TTC549 (cell line): ENCODE data around the gene DISP1.
A peak's percentile ranks its signal among the peaks of the same experiment; 100 is the strongest.

ENCODE experiments used
- FAIRE-seq: peaks from 2 replicates; lab custom pipeline; 2012; peaks lifted over from hg19 to GRCh38; lab: Jason Lieb, UNC

DISP1 gene, protein sequence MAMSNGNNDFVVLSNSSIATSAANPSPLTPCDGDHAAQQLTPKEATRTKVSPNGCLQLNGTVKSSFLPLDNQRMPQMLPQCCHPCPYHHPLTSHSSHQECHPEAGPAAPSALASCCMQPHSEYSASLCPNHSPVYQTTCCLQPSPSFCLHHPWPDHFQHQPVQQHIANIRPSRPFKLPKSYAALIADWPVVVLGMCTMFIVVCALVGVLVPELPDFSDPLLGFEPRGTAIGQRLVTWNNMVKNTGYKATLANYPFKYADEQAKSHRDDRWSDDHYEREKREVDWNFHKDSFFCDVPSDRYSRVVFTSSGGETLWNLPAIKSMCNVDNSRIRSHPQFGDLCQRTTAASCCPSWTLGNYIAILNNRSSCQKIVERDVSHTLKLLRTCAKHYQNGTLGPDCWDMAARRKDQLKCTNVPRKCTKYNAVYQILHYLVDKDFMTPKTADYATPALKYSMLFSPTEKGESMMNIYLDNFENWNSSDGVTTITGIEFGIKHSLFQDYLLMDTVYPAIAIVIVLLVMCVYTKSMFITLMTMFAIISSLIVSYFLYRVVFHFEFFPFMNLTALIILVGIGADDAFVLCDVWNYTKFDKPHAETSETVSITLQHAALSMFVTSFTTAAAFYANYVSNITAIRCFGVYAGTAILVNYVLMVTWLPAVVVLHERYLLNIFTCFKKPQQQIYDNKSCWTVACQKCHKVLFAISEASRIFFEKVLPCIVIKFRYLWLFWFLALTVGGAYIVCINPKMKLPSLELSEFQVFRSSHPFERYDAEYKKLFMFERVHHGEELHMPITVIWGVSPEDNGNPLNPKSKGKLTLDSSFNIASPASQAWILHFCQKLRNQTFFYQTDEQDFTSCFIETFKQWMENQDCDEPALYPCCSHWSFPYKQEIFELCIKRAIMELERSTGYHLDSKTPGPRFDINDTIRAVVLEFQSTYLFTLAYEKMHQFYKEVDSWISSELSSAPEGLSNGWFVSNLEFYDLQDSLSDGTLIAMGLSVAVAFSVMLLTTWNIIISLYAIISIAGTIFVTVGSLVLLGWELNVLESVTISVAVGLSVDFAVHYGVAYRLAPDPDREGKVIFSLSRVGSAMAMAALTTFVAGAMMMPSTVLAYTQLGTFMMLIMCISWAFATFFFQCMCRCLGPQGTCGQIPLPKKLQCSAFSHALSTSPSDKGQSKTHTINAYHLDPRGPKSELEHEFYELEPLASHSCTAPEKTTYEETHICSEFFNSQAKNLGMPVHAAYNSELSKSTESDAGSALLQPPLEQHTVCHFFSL (N-terminal part only)

DNA sequence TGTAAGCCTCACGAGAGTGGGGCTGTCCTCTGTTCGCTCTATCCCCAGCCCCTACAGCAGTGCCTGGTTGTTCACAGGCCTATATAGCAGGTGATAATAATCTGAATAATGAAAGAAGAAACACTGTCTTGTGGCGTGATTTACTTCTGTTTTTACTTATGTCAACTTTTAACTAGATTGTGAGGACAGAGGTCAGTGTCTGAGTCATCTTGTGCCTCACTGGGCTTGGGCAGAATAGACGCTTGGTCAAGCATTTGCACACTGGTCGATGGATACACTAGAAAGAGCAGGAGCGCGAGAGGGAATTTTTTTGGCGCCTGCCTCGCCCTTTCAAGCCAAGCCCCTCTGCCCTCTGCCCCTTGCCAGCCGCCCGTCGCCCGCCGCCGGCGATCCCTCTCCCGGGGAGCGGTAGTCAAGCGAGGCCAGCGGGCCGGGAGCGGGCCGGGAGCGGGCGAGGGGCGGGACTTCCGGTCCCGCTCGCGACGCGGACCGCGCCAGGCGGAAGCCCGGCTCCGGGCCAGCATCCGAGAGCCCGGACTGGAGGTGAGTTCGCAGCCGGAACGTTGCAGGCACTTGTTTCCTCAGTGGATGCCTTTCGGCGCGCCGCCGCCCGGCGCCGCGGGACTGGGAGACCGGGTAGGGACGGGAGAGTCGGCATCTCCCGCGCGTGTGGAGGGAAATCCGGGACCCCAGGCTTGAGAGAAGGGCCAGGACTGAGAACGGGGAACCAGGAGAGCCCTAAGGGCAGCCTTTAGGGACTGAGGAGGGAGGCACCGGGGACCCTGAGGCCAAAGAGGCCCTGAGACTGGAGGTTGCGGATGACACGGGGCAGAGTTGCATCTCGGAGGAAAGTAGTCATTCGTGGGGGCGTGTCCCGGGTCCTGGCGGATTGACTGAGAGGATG lies at the start of gene DISP1:
Gene DISP1 (plus strand): TSS at position 504 of the 904 bp plus-strand sequence. CDS start 127,785 bp downstream, outside the sequence.
- no peak for FAIRE-seq

DNA sequence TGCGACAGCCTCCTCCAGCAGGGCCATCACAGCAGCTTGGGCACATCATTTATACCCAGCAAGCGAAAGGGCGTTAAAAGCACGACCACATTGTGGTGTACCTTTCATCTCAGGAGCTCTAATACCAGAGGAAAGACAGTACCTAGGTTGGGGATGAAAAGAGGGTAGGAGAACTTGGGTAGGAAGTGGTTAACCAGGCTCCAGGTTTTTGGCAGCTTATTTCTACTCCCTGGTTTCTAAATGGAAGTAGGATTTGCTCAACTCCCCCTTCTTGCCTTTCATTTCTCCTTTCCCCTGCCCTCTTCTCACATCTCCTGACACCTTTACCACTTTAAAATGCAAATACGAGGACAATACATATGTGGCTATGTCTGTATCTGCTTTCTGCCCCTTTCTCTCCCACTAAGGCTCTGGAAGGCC lies 47.7 kb upstream of the DISP1 start:
- FAIRE-seq, result no peak

DNA sequence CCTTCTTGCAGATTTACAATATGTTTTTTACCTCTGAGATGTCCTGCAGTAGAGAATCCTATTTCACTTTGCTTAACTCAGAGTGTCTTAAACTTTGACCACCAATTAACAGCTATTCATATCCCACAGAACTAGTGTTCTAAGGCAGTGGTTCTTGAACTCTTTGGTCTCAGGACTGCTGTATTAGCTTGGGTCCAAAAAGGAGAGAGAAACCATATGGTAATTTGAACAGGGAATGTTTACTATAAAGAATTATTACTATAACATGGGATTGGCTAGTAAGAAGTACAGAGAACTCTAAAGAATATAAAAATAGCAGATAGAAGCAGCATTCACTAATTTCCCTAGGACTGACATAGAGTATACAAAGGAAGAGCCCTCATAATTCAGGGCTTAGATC lies 46.2 kb upstream of the DISP1 start:
- FAIRE-seq, result no peak

DNA sequence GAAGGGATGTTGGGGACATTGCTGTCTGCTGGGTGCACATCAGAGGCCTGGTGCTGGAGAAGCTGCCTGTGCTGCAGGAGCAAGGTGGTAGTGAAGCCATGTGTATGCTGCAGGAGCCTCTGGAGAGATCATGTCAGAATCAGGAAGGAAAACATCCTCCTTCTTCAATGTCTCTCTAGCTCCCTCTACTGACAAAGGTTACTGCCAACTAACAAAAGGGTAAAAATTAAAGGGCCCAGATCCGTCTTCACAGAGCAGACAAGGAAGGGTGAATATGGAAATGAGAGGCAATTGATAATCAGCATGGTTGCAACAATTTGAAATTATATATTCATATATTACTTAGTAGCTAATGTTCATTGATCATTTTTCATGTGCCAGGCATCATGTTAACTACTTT lies 45.7 kb upstream of the DISP1 start:
- no peak for FAIRE-seq

DNA sequence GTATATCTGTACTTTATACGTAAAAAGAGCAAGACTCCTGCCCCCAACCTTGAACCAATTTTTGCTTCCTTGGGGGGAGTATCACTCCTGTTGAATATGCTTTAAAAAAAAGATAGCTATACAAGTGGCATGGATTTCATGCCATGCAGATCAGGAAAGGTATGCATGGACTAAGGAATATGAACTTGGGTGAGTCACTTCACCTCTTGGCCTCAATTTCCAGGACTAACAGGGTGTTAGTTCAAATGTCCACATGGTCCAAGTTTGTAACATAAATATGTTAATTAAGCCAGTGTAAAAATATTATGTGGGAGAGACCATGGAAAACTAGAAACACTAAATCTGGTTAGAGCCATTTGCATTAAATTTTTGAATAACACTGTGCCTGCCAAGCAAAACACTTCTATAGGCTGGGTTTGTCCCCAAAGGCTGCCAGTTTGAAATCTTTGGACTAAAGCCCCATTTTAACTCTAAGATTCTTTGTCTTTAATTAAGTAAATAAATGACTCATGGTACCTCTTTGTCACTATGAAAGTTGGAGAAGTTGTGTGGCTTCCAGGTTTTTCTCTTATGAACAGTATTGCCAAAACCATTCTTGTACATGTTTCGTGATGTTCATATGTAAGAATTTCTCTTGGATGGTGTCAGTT lies 44.7 kb upstream of the DISP1 start:
- FAIRE-seq, result no peak

DNA sequence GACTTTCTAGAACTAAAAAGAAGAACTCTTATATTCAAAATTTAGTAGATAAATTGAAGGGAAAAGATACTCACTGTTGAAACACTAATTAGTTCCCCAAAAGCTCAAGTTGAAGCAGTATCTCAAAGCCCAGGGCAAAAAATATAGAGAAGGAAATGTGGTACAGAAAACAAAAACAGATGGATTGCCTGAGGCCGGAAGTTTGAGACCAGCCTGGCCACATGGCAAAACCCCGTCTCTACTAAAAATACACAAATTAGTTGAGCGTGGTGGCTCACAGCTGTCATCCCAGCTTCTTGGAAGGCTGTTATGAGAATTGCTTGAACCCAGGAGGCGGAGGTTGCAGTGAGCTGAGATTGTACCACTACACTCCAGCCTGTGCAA lies 41.9 kb upstream of the DISP1 start:
- no peak for FAIRE-seq

DNA sequence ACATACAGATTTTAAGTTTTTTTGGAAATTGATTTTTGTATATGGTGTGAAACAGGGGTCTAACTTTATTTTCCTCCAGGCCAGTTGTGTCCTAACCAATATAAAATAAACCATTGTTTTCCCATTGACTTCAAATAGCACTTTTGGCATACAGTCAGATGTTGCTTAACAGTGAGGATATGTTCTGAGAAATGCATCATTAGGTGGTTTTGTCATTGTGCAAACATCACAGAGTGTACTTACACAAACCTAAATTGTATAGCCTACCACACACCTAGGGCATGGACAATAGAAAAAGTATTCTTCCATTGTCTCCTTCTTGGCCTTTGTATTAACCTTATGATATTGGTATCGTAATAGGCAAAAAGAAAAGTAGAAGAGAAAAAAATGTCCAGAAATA lies 37.4 kb upstream of the DISP1 start:
- no peak for FAIRE-seq

DNA sequence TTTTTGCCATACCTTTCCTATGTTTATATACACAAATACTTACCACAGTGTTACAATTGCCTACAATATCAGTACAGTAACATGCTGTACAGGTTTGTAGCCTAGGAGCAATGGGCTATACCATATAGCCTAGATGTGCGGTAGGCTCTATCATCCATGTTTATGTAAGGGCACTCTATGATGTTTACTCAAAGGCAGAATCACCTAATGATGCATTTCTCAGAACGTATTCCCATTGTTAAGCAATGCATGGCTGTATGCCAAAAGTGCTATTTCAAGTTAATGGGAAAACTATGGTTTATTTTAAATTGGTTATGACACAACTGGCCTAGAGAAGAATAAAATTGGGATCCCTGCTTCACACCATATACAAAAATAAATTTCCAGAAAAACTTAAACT lies 36.9 kb upstream of the DISP1 start:
- FAIRE-seq, result no peak

DNA sequence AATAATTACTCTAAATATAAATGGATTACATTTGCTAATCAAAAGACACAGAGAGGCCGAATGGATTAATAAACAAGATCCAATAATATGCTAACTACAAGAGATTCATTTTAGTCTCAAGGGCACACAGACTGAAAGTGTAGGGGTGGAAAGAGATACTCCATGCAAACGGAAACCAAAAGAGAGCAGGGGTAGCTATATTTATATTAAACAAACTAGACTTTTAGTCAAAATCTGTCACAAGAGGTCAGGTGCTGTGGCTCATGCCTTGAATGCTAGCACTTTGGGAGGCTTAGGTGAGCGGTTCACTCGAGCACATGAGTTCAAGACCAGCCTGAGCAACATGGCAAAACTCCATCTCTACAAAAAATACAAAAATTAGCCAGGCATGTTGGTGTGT lies 33.6 kb upstream of the DISP1 start:
- FAIRE-seq, result no peak

DNA sequence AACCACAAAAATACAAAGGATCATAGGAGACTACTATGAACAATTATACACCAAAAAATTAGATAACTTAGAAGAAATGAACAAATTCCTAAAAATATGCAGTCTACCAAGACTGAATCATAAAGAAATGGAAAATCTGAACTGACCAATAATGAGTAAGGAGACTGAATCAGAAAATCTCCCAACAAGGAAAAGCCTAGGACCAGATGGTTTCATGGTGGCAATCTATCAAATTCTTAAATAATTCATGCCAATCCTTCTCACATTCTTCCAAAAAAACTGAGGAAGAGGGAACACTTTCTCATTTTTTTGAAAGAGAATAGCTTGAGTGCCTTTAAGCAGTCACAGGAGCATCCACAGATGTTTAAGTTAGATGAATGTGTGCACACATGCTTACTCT lies 31.8 kb upstream of the DISP1 start:
- no peak for FAIRE-seq

DNA sequence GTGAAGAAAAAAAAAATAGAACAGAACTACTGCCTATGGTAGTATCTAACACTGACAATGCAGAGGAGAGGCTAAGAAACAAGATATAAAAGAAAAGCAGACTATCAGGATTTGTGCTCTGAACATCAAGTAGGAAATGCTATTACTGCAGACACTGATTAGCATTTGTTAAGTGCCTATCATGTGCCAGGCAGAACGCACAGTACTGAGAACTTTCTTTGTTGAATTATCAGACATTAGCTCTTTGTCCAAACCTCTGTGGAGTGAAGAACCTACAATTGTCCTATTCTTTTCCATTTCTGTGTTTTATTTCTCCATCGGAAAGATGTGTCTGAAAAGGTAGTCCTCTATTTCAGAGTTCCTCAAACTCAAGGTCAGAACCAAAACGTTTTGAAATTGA lies 30.5 kb upstream of the DISP1 start:
- FAIRE-seq, result peak; percentile 38

DNA sequence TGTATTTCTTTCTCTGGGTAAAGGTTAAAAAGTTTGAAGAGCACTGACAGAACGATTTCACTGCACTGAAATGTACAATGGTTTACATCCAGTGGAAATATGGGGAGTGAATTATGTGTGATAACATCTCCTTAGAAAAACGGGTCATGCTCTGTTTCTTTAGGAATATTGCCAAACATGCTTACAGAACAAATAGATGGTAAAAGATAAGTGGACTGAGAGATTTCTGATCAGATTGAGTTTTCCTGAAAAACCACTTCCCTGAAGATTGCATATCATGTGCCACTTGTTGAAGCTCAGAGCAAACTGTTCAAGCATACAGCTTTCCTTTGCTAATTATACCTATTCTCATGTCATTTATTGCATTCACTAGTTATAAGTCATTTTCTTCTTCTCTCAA lies 29.9 kb upstream of the DISP1 start:
- no peak for FAIRE-seq

DNA sequence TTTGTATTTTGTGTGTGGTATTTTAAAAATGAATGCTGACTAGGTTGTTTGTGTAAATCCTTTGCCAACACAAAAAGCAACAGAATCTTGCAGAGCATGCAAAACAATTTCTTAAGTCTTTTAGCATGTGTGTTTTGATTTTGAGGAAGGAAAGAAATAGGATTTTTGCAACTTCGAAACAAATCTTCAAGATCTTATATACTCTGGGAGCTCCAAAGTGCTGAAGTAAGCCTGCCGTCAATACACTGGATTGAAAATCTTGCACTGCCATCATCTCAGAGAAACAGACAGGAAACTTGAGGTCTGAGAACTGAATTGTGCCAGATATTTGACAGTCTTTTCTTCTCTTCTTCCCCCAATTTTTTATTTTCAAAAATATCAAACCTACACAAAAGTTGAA lies 29.3 kb upstream of the DISP1 start:
- FAIRE-seq, result no peak

DNA sequence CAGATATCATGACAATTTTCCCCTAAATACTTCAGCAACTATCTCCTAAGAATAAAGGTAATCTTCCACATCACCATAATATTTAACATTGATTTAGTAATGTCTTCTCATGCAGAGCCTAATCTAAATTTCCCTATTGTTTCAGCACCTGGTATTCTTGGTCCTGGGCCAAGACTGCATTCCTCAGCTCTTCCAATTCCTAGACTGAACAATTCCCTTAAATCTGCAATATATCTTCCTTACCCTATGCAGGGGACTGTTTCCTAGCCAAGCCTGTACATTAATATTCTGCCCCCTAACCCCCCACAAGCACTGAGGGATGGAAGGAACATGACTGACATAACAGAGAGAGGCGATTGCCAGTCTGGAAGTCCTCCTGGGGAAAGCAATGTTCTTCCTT lies 28.7 kb upstream of the DISP1 start:
- FAIRE-seq, result no peak

DNA sequence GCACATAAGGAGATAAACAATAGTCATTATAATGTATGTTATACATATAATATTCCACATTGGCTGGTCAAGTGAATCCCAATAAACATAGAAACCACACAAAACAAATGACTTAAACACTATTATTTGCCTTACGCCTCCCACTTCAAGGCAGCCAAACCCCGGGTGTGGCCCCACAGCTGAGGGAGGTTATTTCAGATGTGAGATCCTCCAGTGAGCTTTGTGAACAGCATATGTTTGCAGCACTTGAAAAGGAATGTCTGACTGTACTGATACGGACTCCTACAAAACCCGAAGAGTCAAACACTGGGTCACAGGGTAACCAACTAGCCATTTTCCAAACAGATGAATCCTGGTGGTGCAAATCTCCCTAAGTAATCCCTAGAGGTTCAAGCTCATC lies 27.1 kb upstream of the DISP1 start:
- no peak for FAIRE-seq

DNA sequence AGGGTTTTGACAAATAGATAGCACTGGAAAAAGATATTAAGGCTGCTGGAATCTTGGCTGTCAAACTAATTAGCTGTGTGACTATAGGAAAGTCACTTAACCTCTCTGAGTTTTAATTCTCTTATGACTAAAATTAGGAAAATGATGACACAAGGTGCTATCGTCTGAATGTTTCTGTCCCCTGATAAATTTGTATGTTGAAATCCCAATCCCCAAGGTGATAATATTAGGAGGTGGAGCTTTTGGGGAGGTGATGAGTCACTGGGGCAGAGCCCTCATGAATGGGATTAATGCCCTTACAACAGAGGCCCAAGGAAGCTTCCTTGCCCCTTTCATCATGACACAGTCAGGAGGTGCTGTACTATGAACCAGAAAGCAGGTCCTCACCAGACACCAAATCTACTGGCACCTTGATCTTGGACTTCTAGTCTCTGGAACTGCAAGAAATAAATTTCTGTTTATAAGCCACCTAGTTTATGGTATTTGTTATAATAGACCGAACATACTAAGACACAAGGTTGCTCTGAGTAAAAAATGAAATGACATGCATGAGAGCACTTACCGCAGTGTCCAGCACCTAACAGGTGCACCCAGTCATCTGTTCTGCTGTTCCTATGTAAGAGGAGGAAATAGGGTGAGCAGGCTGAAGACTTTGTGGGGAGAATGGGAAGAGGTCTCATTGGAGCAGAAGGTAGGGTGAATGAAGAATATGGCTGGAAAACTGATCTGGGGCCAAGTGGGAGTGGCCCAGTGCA lies 26.3 kb upstream of the DISP1 start:
- FAIRE-seq, result no peak

DNA sequence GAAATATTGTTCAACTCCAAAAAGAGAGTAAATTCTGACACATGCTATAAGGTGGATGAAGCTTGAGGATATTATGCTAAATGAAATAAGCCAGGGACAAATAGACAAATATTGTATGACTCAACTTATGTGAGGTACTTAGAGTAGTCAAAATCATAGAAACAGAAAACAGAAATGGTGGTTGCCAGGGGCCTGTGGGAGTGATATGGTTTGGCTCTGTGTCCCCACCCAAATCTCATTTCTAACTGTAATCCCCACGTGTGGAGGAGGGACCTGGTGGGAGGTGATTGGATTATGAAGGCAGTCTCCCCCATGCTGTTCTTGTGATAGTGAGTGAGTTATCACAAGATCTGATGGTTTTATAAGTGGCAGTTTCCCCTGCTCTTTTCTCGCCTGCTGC lies 24.7 kb upstream of the DISP1 start:
- FAIRE-seq, result no peak

DNA sequence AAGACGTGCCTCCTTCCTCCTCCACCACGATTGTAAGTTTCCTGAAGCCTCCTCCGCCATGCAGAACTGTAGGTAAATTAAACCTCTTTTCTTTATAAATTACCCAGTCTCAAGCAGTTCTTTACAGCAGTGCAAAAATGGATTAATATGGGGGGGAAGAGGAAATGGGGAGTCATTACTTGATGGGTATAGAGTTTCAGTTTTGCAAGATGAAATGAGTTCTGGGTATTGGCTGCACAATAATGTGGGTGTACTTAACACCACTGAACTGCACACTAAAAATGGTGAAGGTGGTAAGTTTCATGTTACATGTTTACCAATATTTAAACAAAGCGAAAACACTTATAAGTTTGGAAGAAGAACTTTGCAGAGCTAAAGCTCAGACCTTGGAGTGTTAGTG lies 24.3 kb upstream of the DISP1 start:
- no peak for FAIRE-seq

DNA sequence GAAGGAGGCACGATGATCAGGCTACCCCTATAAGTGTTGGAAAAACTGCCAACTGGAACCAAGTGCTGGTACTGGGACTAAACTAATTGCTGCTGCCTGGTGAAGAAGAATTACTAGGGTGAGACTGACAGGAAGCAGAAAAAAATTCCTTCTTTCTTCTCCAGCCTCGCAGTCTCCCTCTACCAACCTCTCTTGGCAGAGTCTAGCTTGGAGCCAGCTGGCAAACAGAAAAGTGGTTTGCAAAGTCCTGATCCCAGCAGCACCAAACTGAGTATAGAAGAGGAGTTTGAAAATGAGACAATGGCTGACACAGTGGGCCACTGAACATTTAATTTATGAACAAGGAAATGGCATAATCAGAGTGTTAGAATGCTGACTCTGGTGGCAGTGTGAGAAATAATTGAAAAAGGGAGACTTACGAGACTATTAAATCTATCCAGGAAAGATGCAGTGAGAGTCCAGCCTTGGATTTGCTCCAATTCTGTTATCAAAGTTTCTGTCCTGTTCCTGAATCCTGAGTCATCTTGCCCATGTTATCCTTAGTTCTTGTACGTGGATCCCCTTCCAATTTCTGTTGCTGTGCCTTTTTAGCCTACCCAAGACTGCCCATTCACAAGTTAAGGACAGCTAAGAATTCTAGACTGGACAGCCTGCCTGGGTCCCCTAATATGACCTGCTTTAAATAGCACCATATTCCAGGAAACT lies 23.7 kb upstream of the DISP1 start:
- FAIRE-seq, result no peak

DNA sequence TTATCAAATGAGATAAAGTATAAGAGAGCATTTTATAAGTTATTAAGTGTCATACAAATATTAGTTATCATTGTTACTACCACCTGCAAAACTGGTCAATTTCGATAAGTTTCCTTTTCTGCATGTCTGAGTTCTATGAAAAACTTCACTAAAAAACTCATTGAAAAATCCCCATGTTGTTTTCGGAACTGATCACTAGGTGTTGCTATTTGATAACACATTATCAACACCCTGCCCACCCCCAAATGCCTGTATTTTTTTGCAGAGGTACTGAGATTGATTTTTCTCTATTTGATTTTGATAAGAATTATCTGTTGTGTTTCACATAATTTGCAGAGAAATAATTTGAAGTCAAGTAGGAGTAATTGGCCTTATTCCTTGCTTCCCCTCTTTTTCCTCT lies 22.1 kb upstream of the DISP1 start:
- FAIRE-seq, result peak; percentile 97
